IMR-90 (cell line): Measurements from ENCODE around the gene PTPRG.

Source experiments
- BHLHE40 ChIP-seq: fragments of 150-350 bp; IDR thresholded peaks from 2 replicates; pipeline ENCODE4 v1.6.1; 2016; ENCODE audit warnings: mild to moderate bottlenecking, low read depth, low read length
- CHD1 ChIP-seq: IDR thresholded peaks from 2 replicates; pipeline ENCODE4 v1.6.1; 2012; ENCODE audit warnings: low read depth, low read length, improper control_type of control experiment
- CTCF ChIP-seq: conservative IDR thresholded peaks from 2 replicates; pipeline ENCODE4 v1.5.1; 2012; ENCODE audit warnings: mild to moderate bottlenecking, low read depth, low read length, improper control_type of control experiment
- FOS ChIP-seq: fragments of 150-350 bp; IDR thresholded peaks from 2 replicates; pipeline ENCODE4 v1.6.1; 2016; ENCODE audit warnings: low read depth, low read length
- MXI1 ChIP-seq: IDR thresholded peaks from 2 replicates; pipeline ENCODE4 v1.6.1; 2012; ENCODE audit warnings: low read depth, mild to moderate bottlenecking, low read length, moderate library complexity, borderline replicate concordance
- POLR2A ChIP-seq: IDR thresholded peaks from 2 replicates; pipeline ENCODE4 v1.6.1; 2012; ENCODE audit warnings: mild to moderate bottlenecking, low read depth, low read length
- RAD21 ChIP-seq: IDR thresholded peaks from 2 replicates; pipeline ENCODE4 v1.6.1; 2012; ENCODE audit warnings: low read length, improper control_type of control experiment
- RFX5 ChIP-seq: IDR thresholded peaks from 2 replicates; pipeline ENCODE4 v1.8.0; 2012; ENCODE audit warnings: low read depth, mild to moderate bottlenecking, low read length, moderate library complexity
- SMC3 ChIP-seq: fragments of 150-350 bp; IDR thresholded peaks from 2 replicates; pipeline ENCODE4 v1.6.1; 2016; ENCODE audit warnings: low read depth, mild to moderate bottlenecking, antibody characterized with exemption, low read length, moderate library complexity
- USF2 ChIP-seq: fragments of 150-350 bp; IDR thresholded peaks from 2 replicates; pipeline ENCODE4 v1.6.1; 2017; ENCODE audit warnings: mild to moderate bottlenecking, antibody characterized with exemption, low read length, low read depth

- TF ChIP-seq CTCF (no peak), USF2 (no peak), CHD1 (no peak), RAD21 (no peak), BHLHE40 (no peak), MXI1 (no peak), POLR2A (no peak), SMC3 (no peak), FOS (no peak), RFX5 (no peak)
Observed at GRCh38 chr3:61750766-61751165, 189.4 kb downstream of the PTPRG start.
